BJ (cell line): Measurements from ENCODE around the gene NFKBIA. TPM values are rescaled to one million over a fixed set of nuclear protein-coding genes. Genes with fewer than 3 reads are reported as not detected.

Source experiments
- CTCF ChIA-PET: fragments of 350-600 bp; formaldehyde crosslinking; extraction: SDS; loops from one replicate; lab custom pipeline; 2021; ENCODE audit warnings: antibody characterized with exemption, inconsistent platforms; lab: Yijun Ruan, JAX
- POLR2A ChIA-PET: fragments of 300-600 bp; sonication (Branson Sonifier 250); formaldehyde crosslinking; extraction: SDS; loops from one replicate; lab custom pipeline; 2021; ENCODE audit warnings: antibody characterized with exemption; lab: Charles Lee
- DNase-seq: peaks from one replicate; pipeline ENCODE4 v3.0.0-alpha.2; 2011; ENCODE audit warnings: low read depth
- H3K27me3 ChIP-seq: 2 replicates; pipeline ENCODE4 v1.6.0; 2011; ENCODE audit warnings: low read length; ENCODE audit not compliant: control insufficient read depth, insufficient read depth
- H3K36me3 ChIP-seq: 2 replicates; pipeline ENCODE4 v1.5.1; 2011; ENCODE audit warnings: low read length; ENCODE audit not compliant: control insufficient read depth, insufficient read depth
- H3K4me3 ChIP-seq: 2 replicates; pipeline ENCODE4 v1.5.1; 2011; ENCODE audit warnings: low read depth, mild to moderate bottlenecking, control low read depth, low read length
- CTCF ChIP-seq: IDR thresholded peaks from 2 replicates; pipeline ENCODE4 v1.5.1; 2011; ENCODE audit warnings: low read depth, mild to moderate bottlenecking, control low read depth, inconsistent platforms, low read length, moderate library complexity; ENCODE audit not compliant: insufficient read depth
- polyA plus RNA-seq: library from polyadenylated mRNA; depleted of rRNA; stranded (reverse); fragments of >200 nt; gene quantifications from 2 replicates; pipeline ENCODE4 v1.2.3, GENCODE V29; 2011

NFKBIA gene
- polyA plus RNA-seq, 1 experiment = 73.2 TPM

- TF ChIP-seq CTCF = no peak
- Histone ChIP-seq H3K27me3 (no peaks in the 10 kb centered on the region), H3K4me3 (no peak overlapping the region), H3K36me3 (no peaks in the 10 kb centered on the region)
- ChIA-PET POLR2A (no interaction called here), CTCF (interaction anchor here (2.3 kb wide), 1 partner anchor 174 kb away, joined by 5 read pairs; no protein-coding TSS in a partner anchor)
- no peak for DNase-seq
These were observed 15.3 kb downstream of the NFKBIA start for GRCh38 chr14:35389315-35389667.

DNA sequence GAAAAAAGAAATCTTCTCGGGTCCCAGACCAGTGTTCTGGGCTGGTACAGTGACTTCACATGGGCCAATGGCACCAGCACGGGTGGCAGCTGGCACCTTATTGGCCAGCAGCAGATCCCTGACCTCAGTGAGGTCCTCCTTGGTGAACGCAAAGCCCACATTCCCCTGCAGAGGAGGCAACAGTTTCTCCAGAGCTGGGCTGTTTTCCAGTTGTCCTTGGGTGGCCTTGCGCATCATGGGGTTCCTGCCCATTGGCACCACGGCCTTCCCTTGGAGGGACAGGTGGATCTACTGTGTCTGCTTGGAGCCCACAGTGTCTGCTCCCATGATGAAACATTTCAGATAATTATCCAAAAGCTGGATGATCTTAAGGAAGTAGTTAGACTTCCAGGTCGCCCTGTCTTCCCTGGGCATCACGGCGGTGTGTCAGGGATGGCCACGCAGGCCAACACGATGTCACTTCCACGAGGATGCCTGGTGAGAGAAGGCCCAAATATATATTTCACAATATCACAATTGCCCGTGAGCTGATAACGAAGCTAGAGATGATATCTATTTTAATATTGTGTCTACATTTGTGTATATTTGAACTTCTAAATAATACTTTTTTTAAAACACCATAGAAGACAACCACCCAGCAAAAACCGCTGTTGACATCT, 15.8 kb downstream of the NFKBIA start:
- POLR2A ChIA-PET = no interaction called here
- Histone ChIP-seq H3K27me3 (no peaks in the 10 kb centered on the region), H3K36me3 (no peaks in the 10 kb centered on the region), H3K4me3 (no peak overlapping the region)
- CTCF ChIA-PET = interaction anchor here (2.3 kb wide), 1 partner anchor 173 kb away, joined by 5 read pairs; no protein-coding TSS in a partner anchor
- TF ChIP-seq CTCF = no peak
- no peak for DNase-seq

- CTCF ChIA-PET = interaction anchor here (0.7 to 2.3 kb wide), 2 partner anchors 163 to 173 kb away, joined by 4 to 5 read pairs; no protein-coding TSS in a partner anchor
- Histone ChIP-seq H3K4me3 (no peak overlapping the region), H3K27me3 (no peaks in the 10 kb centered on the region), H3K36me3 (no peaks in the 10 kb centered on the region)
- no peak for TF ChIP-seq CTCF
- POLR2A ChIA-PET = no interaction called here
- no peak for DNase-seq
These were observed 16.6 kb downstream of the NFKBIA start for GRCh38 chr14:35387713-35388579.

DNA sequence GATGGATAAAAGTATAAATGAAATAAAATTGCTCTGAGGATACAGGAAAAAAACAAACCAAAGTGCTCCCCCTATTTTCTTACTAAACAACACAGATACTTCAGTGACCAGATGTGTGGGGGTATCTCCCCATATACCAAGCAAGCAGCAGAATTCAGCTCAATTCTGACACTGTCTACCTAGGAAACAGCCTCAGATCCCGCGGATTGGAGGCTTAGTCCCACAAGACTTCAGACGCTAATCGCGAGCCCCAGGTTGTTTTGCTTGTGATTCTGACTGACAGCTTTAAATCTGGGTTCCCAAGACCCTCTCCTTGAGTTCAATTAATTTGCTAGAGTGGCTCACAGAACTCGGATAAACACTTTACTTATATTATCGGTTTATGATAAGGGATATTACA, 17.3 kb downstream of the NFKBIA start:
- ChIA-PET POLR2A (no interaction called here), CTCF (interaction anchor here (0.7 to 2.3 kb wide), 2 partner anchors 163 to 172 kb away, joined by 4 to 5 read pairs; no protein-coding TSS in a partner anchor)
- TF ChIP-seq CTCF = no peak
- H3K4me3 ChIP-seq = no peak overlapping the region
- no peaks in the 10 kb centered on the region for H3K27me3 ChIP-seq
- no peak for DNase-seq
- no peaks in the 10 kb centered on the region for H3K36me3 ChIP-seq

GRCh38 chr14:35386673-35387125, 17.9 kb downstream of the NFKBIA start:
- H3K27me3 ChIP-seq = no peaks in the 10 kb centered on the region
- no peaks in the 10 kb centered on the region for H3K36me3 ChIP-seq
- CTCF ChIA-PET = interaction anchor here (2.3 to 2.6 kb wide), 2 partner anchors 16 to 171 kb away, joined by 5 to 15 read pairs; no protein-coding TSS in a partner anchor
- no peak for DNase-seq
- POLR2A ChIA-PET = no interaction called here
- no peak for TF ChIP-seq CTCF
- H3K4me3 ChIP-seq = no peak overlapping the region
